ENCODE data around the gene KCTD10. TPM values are rescaled to one million over a fixed set of nuclear protein-coding genes. Genes with fewer than 3 reads are reported as not detected.

Gene KCTD10
- total RNA-seq, 1 experiment from 2014 or later: 54.5 TPM

DNA sequence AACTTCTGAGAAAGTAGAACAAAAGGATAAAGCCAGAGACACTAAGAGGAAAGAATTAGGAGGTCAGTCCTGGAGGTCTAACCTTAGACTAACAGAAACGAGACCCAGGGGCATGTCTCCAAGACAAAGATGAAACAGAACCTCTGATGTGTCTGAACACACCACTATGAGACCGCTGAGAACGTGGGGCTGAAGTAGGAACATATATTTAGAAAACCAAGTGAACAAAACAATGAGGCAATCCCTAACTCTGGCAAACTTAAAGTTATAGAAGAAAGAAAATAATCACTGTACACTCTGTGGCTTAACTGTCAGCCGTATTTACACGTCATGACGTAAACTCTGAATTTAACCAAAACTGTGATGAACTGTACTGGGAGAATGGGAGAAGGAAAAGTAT lies 17.9 kb downstream of the KCTD10 start:
- no TSS peak for BruUV-seq (replicated peaks)
- CTCF ChIA-PET: no interaction called here
- intact Hi-C loops (cut with micrococcal nuclease; ENCODE audit: unreplicated experiment): no loop called here
- H3K9me3 ChIP-seq (ENCODE audit: low read depth, low read length, poor library complexity, severe bottlenecking): no peaks in the 10 kb centered on the region
- DNase-seq (ENCODE audit: low spot score): no peak
- TF ChIP-seq, protein P1, sequence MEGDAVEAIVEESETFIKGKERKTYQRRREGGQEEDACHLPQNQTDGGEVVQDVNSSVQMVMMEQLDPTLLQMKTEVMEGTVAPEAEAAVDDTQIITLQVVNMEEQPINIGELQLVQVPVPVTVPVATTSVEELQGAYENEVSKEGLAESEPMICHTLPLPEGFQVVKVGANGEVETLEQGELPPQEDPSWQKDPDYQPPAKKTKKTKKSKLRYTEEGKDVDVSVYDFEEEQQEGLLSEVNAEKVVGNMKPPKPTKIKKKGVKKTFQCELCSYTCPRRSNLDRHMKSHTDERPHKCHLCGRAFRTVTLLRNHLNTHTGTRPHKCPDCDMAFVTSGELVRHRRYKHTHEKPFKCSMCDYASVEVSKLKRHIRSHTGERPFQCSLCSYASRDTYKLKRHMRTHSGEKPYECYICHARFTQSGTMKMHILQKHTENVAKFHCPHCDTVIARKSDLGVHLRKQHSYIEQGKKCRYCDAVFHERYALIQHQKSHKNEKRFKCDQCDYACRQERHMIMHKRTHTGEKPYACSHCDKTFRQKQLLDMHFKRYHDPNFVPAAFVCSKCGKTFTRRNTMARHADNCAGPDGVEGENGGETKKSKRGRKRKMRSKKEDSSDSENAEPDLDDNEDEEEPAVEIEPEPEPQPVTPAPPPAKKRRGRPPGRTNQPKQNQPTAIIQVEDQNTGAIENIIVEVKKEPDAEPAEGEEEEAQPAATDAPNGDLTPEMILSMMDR (conservative IDR thresholded peaks at IDR 0.05; ENCODE audit: low read depth, low read length): no peak
- no peak for TF ChIP-seq EZH2 (IDR thresholded peaks at IDR 0.05; ENCODE audit: borderline replicate concordance, low read depth, low read length, poor library complexity, severe bottlenecking)
- no peaks in the 10 kb centered on the region for H3K27me3 ChIP-seq (replicated peaks; ENCODE audit: insufficient read depth, low read depth, low read length, poor library complexity)
- no peak overlapping the region for H3K4me3 ChIP-seq (ENCODE audit: low read depth, low read length, poor library complexity, severe bottlenecking)
- POLR2A ChIA-PET (ENCODE audit: low non-redundant PET): no interaction called here
- no peak overlapping the region for H3K27ac ChIP-seq (ENCODE audit: low read depth, low read length, poor library complexity, severe bottlenecking)
- H3K36me3 ChIP-seq (ENCODE audit: insufficient read depth, low read length, poor library complexity, severe bottlenecking): peaks cover 36% of the 10 kb centered on the region
- H3K4me1 ChIP-seq (ENCODE audit: insufficient read depth, low read length, poor library complexity, severe bottlenecking): peaks cover 32% of the 10 kb centered on the region

DNA sequence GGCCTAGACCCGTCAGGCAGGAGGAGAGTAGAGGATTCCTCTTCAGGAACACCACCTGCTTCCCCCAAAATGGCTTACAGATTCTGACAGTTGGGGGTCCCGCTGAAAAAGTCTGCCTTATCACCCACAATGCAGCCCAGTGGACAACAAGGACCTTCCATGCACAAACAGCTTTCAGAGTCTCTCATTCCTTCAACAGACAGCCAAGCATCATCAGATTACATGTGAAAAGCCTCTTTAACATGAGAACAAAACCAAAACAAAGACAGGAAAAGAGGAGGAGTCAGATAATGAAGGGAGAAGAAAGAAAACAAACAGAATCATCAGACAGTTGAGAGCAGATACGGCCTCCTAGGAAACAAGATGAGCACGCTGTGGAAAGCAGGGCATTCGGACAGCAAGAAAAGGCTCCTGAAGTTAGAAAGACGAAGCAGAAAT lies 18.3 kb downstream of the KCTD10 start:
- no TSS peak for BruUV-seq (replicated peaks)
- H3K27me3 ChIP-seq (replicated peaks; ENCODE audit: insufficient read depth, low read depth, low read length, poor library complexity): no peaks in the 10 kb centered on the region
- peaks cover 39% of the 10 kb centered on the region for H3K36me3 ChIP-seq (ENCODE audit: insufficient read depth, low read length, poor library complexity, severe bottlenecking)
- H3K9me3 ChIP-seq (ENCODE audit: low read depth, low read length, poor library complexity, severe bottlenecking): no peaks in the 10 kb centered on the region
- H3K27ac ChIP-seq (ENCODE audit: low read depth, low read length, poor library complexity, severe bottlenecking): no peak overlapping the region
- no peak for DNase-seq (ENCODE audit: low spot score)
- no peak overlapping the region for H3K4me3 ChIP-seq (ENCODE audit: low read depth, low read length, poor library complexity, severe bottlenecking)
- intact Hi-C loops (cut with micrococcal nuclease; ENCODE audit: unreplicated experiment): no loop called here
- H3K4me1 ChIP-seq (ENCODE audit: insufficient read depth, low read length, poor library complexity, severe bottlenecking): peaks cover 27% of the 10 kb centered on the region
- TF ChIP-seq EZH2 (IDR thresholded peaks at IDR 0.05; ENCODE audit: borderline replicate concordance, low read depth, low read length, poor library complexity, severe bottlenecking): no peak
- TF ChIP-seq, protein P1 (conservative IDR thresholded peaks at IDR 0.05; ENCODE audit: low read depth, low read length): no peak
- ChIA-PET POLR2A (ENCODE audit: low non-redundant PET) (no interaction called here), CTCF (no interaction called here)

DNA sequence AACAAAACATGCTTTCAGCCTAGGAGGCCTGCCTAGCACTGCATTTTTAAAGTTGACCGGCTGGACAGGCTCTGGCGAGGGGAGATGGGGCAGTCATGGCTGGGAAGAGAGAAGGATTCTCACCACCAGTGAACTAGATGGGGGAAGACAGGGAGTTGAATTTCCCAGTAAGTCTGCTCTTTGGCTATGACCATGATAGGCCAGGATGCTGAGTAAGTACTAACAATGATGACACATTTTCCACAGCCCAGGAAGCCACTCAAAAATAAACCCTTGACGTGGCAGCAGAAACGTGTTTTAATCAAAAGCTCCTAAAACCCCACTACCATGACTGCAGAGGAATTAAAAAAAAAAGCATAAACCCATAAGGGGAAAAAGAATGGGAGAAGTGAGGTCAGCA lies 19.0 kb downstream of the KCTD10 start:
- peaks cover 45% of the 10 kb centered on the region for H3K36me3 ChIP-seq (ENCODE audit: insufficient read depth, low read length, poor library complexity, severe bottlenecking)

More for the DNA sequence above, 19.0 kb downstream of the KCTD10 start:
- no peak for TF ChIP-seq EZH2 (IDR thresholded peaks at IDR 0.05; ENCODE audit: borderline replicate concordance, low read depth, low read length, poor library complexity, severe bottlenecking)
- TF ChIP-seq, protein P1 (conservative IDR thresholded peaks at IDR 0.05; ENCODE audit: low read depth, low read length): no peak
- Histone ChIP-seq H3K9me3 (ENCODE audit: low read depth, low read length, poor library complexity, severe bottlenecking) (no peaks in the 10 kb centered on the region), H3K27ac (ENCODE audit: low read depth, low read length, poor library complexity, severe bottlenecking) (no peak overlapping the region), H3K4me1 (ENCODE audit: insufficient read depth, low read length, poor library complexity, severe bottlenecking) (peaks cover 20% of the 10 kb centered on the region), H3K4me3 (ENCODE audit: low read depth, low read length, poor library complexity, severe bottlenecking) (no peak overlapping the region), H3K27me3 (replicated peaks; ENCODE audit: insufficient read depth, low read depth, low read length, poor library complexity) (no peaks in the 10 kb centered on the region)
- ChIA-PET CTCF (no interaction called here), POLR2A (ENCODE audit: low non-redundant PET) (no interaction called here)
- intact Hi-C loops (cut with micrococcal nuclease; ENCODE audit: unreplicated experiment): no loop called here
- DNase-seq (ENCODE audit: low spot score): no peak
- BruUV-seq (replicated peaks): no TSS peak

Data from A673 (cell line).